ENCODE measurements around the gene CELF1. TPM values are rescaled to one million over a fixed set of nuclear protein-coding genes. Genes with fewer than 3 reads are reported as not detected.
"Not testable (repeated sequence)": the region's sequence is repeated elsewhere in the genome, so short reads cannot be mapped to it uniquely, and the experiment has no call there.

The CELF1 gene
- total and polyA plus RNA-seq, 10 of the 15 experiments (the other 5 are each of a cell fraction or from before 2014, with no cell fraction given) = 35.3 to 128 (median 85.7) TPM

- FAIRE-seq (peak; percentile 75), ATAC-seq (peak; percentile 97), DNase-seq (ENCODE audit: low read depth, low spot score) (peak; percentile 37)
- H3K9ac ChIP-seq (ENCODE audit: control insufficient read depth, insufficient read depth, low read length); H3K9me3 ChIP-seq (replicated peaks; ENCODE audit: control insufficient read depth, insufficient read depth, low read length); H3K4me3 ChIP-seq; H4K20me1 ChIP-seq (ENCODE audit: control insufficient read depth, insufficient read depth); H2AFZ ChIP-seq (ENCODE audit: control insufficient read depth, low read depth, low read length); H3K4me2 ChIP-seq (ENCODE audit: control insufficient read depth, insufficient read depth); H3K27ac ChIP-seq (ENCODE audit: control insufficient read depth, insufficient read depth); H3K27me3 ChIP-seq (replicated peaks in 1 of 2; ENCODE audit: control insufficient read depth in 2 of 2, insufficient read depth in 2 of 2, low read length in 1 of 2); H3K79me2 ChIP-seq (ENCODE audit: control insufficient read depth, insufficient read depth, low read length); BruUV-seq (replicated peaks); H3K36me3 ChIP-seq (ENCODE audit: control insufficient read depth in 2 of 2, insufficient read depth in 2 of 2, low read length in 1 of 2); in situ Hi-C loops (cut with MboI); H3K4me1 ChIP-seq (ENCODE audit: control insufficient read depth, insufficient read depth, low read length): not testable (repeated sequence)
- CTCF ChIA-PET = interaction anchor here (0.6 to 2.6 kb wide), 21 partner anchors 9 to 673 kb away, joined by 3 to 13 read pairs (median 5); partner anchors contain the start of genes DDB2 and MADD
- WGBS (ENCODE audit: insufficient coverage, insufficient replicate concordance, low lambda C conversion rate, missing lambda C conversion rate) = 31% methylated on average over 6 of the region's 8 CpGs
- POLR2A ChIA-PET = interaction anchor here (0.6 to 1.1 kb wide), 5 partner anchors 25 to 355 kb away, joined by 3 to 5 read pairs (median 4); no protein-coding TSS in a partner anchor
- RAD21 ChIA-PET (ENCODE audit: unreplicated experiment) = interaction anchor here (0.6 to 2.0 kb wide), 12 partner anchors 9 to 885 kb away, joined by 3 to 7 read pairs (median 3); partner anchors contain the start of gene DDB2
- intact Hi-C loops (cut with micrococcal nuclease; ENCODE audit: unreplicated experiment) = loop anchor here (1.0 to 10.0 kb wide), 3 partner anchors 77 to 569 kb away; partner anchors contain the start of gene SPI1
- peak; percentile 52 for TF ChIP-seq RUNX3 (IDR thresholded peaks at IDR 0.05; ENCODE audit: low read length)
- TF ChIP-seq NBN (IDR thresholded peaks at IDR 0.05) = 0 out of 2 replicates have a peak, but pooled peaks have one; percentile 36
- peak; percentile 81 for TF ChIP-seq RAD21 (IDR thresholded peaks at IDR 0.05; ENCODE audit: insufficient read depth, low read depth, low read length)
- TF ChIP-seq YY1 (IDR thresholded peaks at IDR 0.05; ENCODE audit: low read depth, low read length) = peak; percentile 60
- TF ChIP-seq CTCF (IDR thresholded peaks at IDR 0.05 in 2 of 3, conservative IDR thresholded peaks at IDR 0.05 in 1 of 3; ENCODE audit: control insufficient read depth in 2 of 3, extremely low read depth in 1 of 3, insufficient read depth in 1 of 3, low read depth in 3 of 3, low read length in 3 of 3) = peak; percentile 80 to 87 (median 83)
- TF ChIP-seq SMC3 (IDR thresholded peaks at IDR 0.05; ENCODE audit: borderline replicate concordance, low read length) = peak; percentile 64
- TF ChIP-seq SKIL (IDR thresholded peaks at IDR 0.05; ENCODE audit: low read depth, poor library complexity, severe bottlenecking) = peak; percentile 30
- TF ChIP-seq ZNF384 (IDR thresholded peaks at IDR 0.05; ENCODE audit: borderline replicate concordance, low read depth, low read length) = peak; percentile 97
- TF ChIP-seq SPI1 (IDR thresholded peaks at IDR 0.05; ENCODE audit: borderline replicate concordance, insufficient read depth, low read depth, low read length) = 0 out of 2 replicates have a peak, but pooled peaks have one; percentile 19
- SMC1A ChIA-PET (ENCODE audit: uncharacterized antibody, unreplicated experiment) = interaction anchor here (0.6 to 1.6 kb wide), 8 partner anchors 10 to 600 kb away, joined by 3 to 5 read pairs (median 3); no protein-coding TSS in a partner anchor
These were observed 98.7 kb downstream of the CELF1 start for GRCh38 chr11:47454258-47454671.
